ENCODE measurements around the gene KIF2A.
A peak's percentile ranks its signal among the peaks of the same experiment; 100 is the strongest.

The KIF2A gene

GRCh38 chr5:62275581-62275980, 30.4 kb upstream of the KIF2A start:
- no peak for TF ChIP-seq CTCF (conservative IDR thresholded peaks at IDR 0.05; ENCODE audit: low read depth)
- POLR2A ChIA-PET (ENCODE audit: low non-redundant PET) = no interaction called here
- H3K27ac ChIP-seq = no peak overlapping the region
- CTCF ChIA-PET = interaction anchor here (0.5 kb wide), 1 partner anchor 22 kb away, joined by 4 read pairs; no protein-coding TSS in a partner anchor
- DNase-seq (ENCODE audit: low spot score) = no peak

GRCh38 chr5:62281411-62281810, 24.6 kb upstream of the KIF2A start:
- CTCF ChIA-PET = interaction anchor here (0.5 to 1.0 kb wide), 3 partner anchors 37 to 71 kb away, joined by 3 read pairs; no protein-coding TSS in a partner anchor
- DNase-seq (ENCODE audit: low spot score) = peak; percentile 79
- POLR2A ChIA-PET (ENCODE audit: low non-redundant PET) = no interaction called here
- H3K27ac ChIP-seq = no peak overlapping the region
- no peak for TF ChIP-seq CTCF (conservative IDR thresholded peaks at IDR 0.05; ENCODE audit: low read depth)

- no peak overlapping the region for H3K27ac ChIP-seq
- no peak for TF ChIP-seq CTCF (conservative IDR thresholded peaks at IDR 0.05; ENCODE audit: low read depth)
- ChIA-PET POLR2A (ENCODE audit: low non-redundant PET) (no interaction called here), CTCF (interaction anchor here (0.7 kb wide), 1 partner anchor 36 kb away, joined by 3 read pairs; no protein-coding TSS in a partner anchor)
- no peak for DNase-seq (ENCODE audit: low spot score)
Measured at GRCh38 chr5:62282064-62282463, 23.9 kb upstream of the KIF2A start.

GRCh38 chr5:62283005-62283404, 23.0 kb upstream of the KIF2A start:
- POLR2A ChIA-PET (ENCODE audit: low non-redundant PET) = no interaction called here

GRCh38 chr5:62283861-62284260, 22.1 kb upstream of the KIF2A start:
- TF ChIP-seq CTCF (conservative IDR thresholded peaks at IDR 0.05; ENCODE audit: low read depth) = no peak
- CTCF ChIA-PET = interaction anchor here (0.5 kb wide), 1 partner anchor 174 kb away, joined by 5 read pairs; no protein-coding TSS in a partner anchor
- no peak for DNase-seq (ENCODE audit: low spot score)
- no peak overlapping the region for H3K27ac ChIP-seq
- POLR2A ChIA-PET (ENCODE audit: low non-redundant PET) = no interaction called here

More at GRCh38 chr5:62283005-62283404, 23.0 kb upstream of the KIF2A start:
- H3K27ac ChIP-seq = no peak overlapping the region
- CTCF ChIA-PET = interaction anchor here (0.6 kb wide), 1 partner anchor 8 kb away, joined by 3 read pairs; no protein-coding TSS in a partner anchor
- no peak for TF ChIP-seq CTCF (conservative IDR thresholded peaks at IDR 0.05; ENCODE audit: low read depth)
- DNase-seq (ENCODE audit: low spot score) = no peak

GRCh38 chr5:62284946-62285891, 20.8 kb upstream of the KIF2A start:
- no peak overlapping the region for H3K27ac ChIP-seq
- no peak for DNase-seq (ENCODE audit: low spot score)
- TF ChIP-seq CTCF (conservative IDR thresholded peaks at IDR 0.05; ENCODE audit: low read depth) = no peak
- ChIA-PET POLR2A (ENCODE audit: low non-redundant PET) (no interaction called here), CTCF (interaction anchor here (0.5 to 0.7 kb wide), 2 partner anchors 11 to 93 kb away, joined by 3 to 7 read pairs; no protein-coding TSS in a partner anchor)
